Osteoblast (primary cell): ENCODE measurements around the gene PRDX3. TPM values are rescaled to one million over a fixed set of nuclear protein-coding genes. Genes with fewer than 3 reads are reported as not detected.

ENCODE experiments used
- DNase-seq: peaks from one replicate; pipeline ENCODE4 v3.0.0; 2011; ENCODE audit warnings: low spot score, mixed read lengths; ENCODE audit not compliant: insufficient read length; ENCODE audit errors: missing footprints
- H2AFZ ChIP-seq: 2 replicates; pipeline ENCODE4 v1.6.0; 2011; ENCODE audit warnings: mild to moderate bottlenecking, low read length
- H3K27ac ChIP-seq: 2 replicates; pipeline ENCODE4 v1.5.1; 2011; ENCODE audit warnings: mild to moderate bottlenecking, low read depth, low read length, moderate library complexity
- H3K27me3 ChIP-seq: 2 replicates; pipeline ENCODE4 v1.6.0; 2012; ENCODE audit warnings: mild to moderate bottlenecking, control low read depth, inconsistent platforms, low read length, moderate library complexity; ENCODE audit not compliant: insufficient read depth
- H3K36me3 ChIP-seq: 2 replicates; pipeline ENCODE4 v1.5.1; 2011; ENCODE audit warnings: mild to moderate bottlenecking, low read length, control low read depth, moderate library complexity; ENCODE audit not compliant: insufficient read depth
- H3K4me1 ChIP-seq: 2 replicates; pipeline ENCODE4 v1.5.1; 2011; ENCODE audit warnings: mild to moderate bottlenecking, low read length, control low read depth, moderate library complexity; ENCODE audit not compliant: insufficient read depth
- H3K4me2 ChIP-seq: 2 replicates; pipeline ENCODE4 v1.6.0; 2011; ENCODE audit warnings: mild to moderate bottlenecking, low read length; ENCODE audit not compliant: insufficient read depth
- H3K4me3 ChIP-seq: fragments of 200-600 bp; sonication (generic); 3 replicates; pipeline ENCODE4 v1.5.1; 2012; ENCODE audit warnings: mild to moderate bottlenecking, low read length, inconsistent platforms; ENCODE audit not compliant: insufficient read depth
- H3K79me2 ChIP-seq: 2 replicates; pipeline ENCODE4 v1.6.0; 2012; ENCODE audit warnings: mild to moderate bottlenecking, low read length, control low read depth, inconsistent platforms; ENCODE audit not compliant: insufficient read depth
- H3K9me3 ChIP-seq: 2 replicates; pipeline ENCODE4 v1.5.1; 2011; ENCODE audit warnings: low read depth, low read length, control low read depth
- H4K20me1 ChIP-seq: 2 replicates; pipeline ENCODE4 v1.6.0; 2012; ENCODE audit warnings: mild to moderate bottlenecking, low read length, control low read depth; ENCODE audit not compliant: insufficient read depth
- total RNA-seq: library from RNA; depleted of rRNA; stranded (reverse); fragments of >200 nt; gene quantifications from 2 replicates; pipeline ENCODE4 v1.2.3, GENCODE V29; 2012
- TF ChIP-seq, protein P1 (sequence below): IDR thresholded peaks from 2 replicates; pipeline ENCODE4 v1.5.1; 2011; ENCODE audit warnings: mild to moderate bottlenecking, low read depth, low read length, moderate library complexity; ENCODE audit errors: extremely low read depth

Gene PRDX3
- 119 and 128 TPM in 2 replicates for total RNA-seq

GRCh38 chr10:119178372-119179119 is at the start of gene PRDX3:
PRDX3 (minus strand) TSS chr10:119178812; CDS start chr10:119178790, 22 bp downstream.
- H2AFZ ChIP-seq = peak within 1 kb of the TSS; percentile 98
- H3K4me3 ChIP-seq = peak within 1 kb of the TSS; percentile 90
- H3K27me3 ChIP-seq = no peaks in the 10 kb centered on the region
- peak; percentile 97 for DNase-seq
- peaks cover 5% of the 10 kb centered on the region for H4K20me1 ChIP-seq
- TF ChIP-seq, protein P1, sequence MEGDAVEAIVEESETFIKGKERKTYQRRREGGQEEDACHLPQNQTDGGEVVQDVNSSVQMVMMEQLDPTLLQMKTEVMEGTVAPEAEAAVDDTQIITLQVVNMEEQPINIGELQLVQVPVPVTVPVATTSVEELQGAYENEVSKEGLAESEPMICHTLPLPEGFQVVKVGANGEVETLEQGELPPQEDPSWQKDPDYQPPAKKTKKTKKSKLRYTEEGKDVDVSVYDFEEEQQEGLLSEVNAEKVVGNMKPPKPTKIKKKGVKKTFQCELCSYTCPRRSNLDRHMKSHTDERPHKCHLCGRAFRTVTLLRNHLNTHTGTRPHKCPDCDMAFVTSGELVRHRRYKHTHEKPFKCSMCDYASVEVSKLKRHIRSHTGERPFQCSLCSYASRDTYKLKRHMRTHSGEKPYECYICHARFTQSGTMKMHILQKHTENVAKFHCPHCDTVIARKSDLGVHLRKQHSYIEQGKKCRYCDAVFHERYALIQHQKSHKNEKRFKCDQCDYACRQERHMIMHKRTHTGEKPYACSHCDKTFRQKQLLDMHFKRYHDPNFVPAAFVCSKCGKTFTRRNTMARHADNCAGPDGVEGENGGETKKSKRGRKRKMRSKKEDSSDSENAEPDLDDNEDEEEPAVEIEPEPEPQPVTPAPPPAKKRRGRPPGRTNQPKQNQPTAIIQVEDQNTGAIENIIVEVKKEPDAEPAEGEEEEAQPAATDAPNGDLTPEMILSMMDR = peak; percentile 3
- H3K36me3 ChIP-seq = peaks cover 14% of the 10 kb centered on the region
- peak within 1 kb of the TSS; percentile 93 for H3K27ac ChIP-seq
- H3K9me3 ChIP-seq = no peaks in the 10 kb centered on the region
- H3K79me2 ChIP-seq = peaks cover 43% of the 10 kb centered on the region
- peak within 1 kb of the TSS; percentile 99 for H3K4me2 ChIP-seq
- H3K4me1 ChIP-seq = peaks cover 8% of the 10 kb centered on the region

- H3K4me3 ChIP-seq = no peak overlapping the region
- H3K27me3 ChIP-seq = no peaks in the 10 kb centered on the region
- TF ChIP-seq, protein P1 = no peak
- no peak overlapping the region for H3K27ac ChIP-seq
- no peaks in the 10 kb centered on the region for H3K79me2 ChIP-seq
- no peaks in the 10 kb centered on the region for H3K36me3 ChIP-seq
- H3K4me1 ChIP-seq = no peaks in the 10 kb centered on the region
- H2AFZ ChIP-seq = no peak overlapping the region
- no peaks in the 10 kb centered on the region for H4K20me1 ChIP-seq
- no peak for DNase-seq
- no peaks in the 10 kb centered on the region for H3K9me3 ChIP-seq
- H3K4me2 ChIP-seq = no peak overlapping the region
These were observed 49.2 kb upstream of the PRDX3 start for GRCh38 chr10:119227825-119228224.

GRCh38 chr10:119225083-119225658 is 46.6 kb upstream of the PRDX3 start:
- H3K36me3 ChIP-seq = no peaks in the 10 kb centered on the region
- H4K20me1 ChIP-seq = no peaks in the 10 kb centered on the region
- H2AFZ ChIP-seq = no peak overlapping the region
- no peak overlapping the region for H3K27ac ChIP-seq
- peaks cover 4% of the 10 kb centered on the region for H3K4me1 ChIP-seq
- H3K4me2 ChIP-seq = no peak overlapping the region
- H3K9me3 ChIP-seq = no peaks in the 10 kb centered on the region
- no peak for DNase-seq
- TF ChIP-seq, protein P1 = no peak
- no peaks in the 10 kb centered on the region for H3K27me3 ChIP-seq
- no peaks in the 10 kb centered on the region for H3K79me2 ChIP-seq
- H3K4me3 ChIP-seq = no peak overlapping the region

GRCh38 chr10:119222966-119223386 is 44.4 kb upstream of the PRDX3 start:
- Histone ChIP-seq H3K36me3 (no peaks in the 10 kb centered on the region), H3K79me2 (no peaks in the 10 kb centered on the region), H3K4me1 (peaks cover 4% of the 10 kb centered on the region), H2AFZ (no peak overlapping the region), H3K4me3 (no peak overlapping the region), H3K27me3 (no peaks in the 10 kb centered on the region), H3K27ac (no peak overlapping the region), H4K20me1 (no peaks in the 10 kb centered on the region), H3K9me3 (no peaks in the 10 kb centered on the region), H3K4me2 (no peak overlapping the region)
- TF ChIP-seq, protein P1 = no peak
- DNase-seq = peak; percentile 30
